ENCODE measurements around the gene PDPR. TPM values are rescaled to one million over a fixed set of nuclear protein-coding genes. Genes with fewer than 3 reads are reported as not detected.
"Not testable (repeated sequence)": the region's sequence is repeated elsewhere in the genome, so short reads cannot be mapped to it uniquely, and the experiment has no call there.

The PDPR gene
- total RNA-seq, result 6.8 and 9.5 TPM in 2 replicates

GRCh38 chr16:70113982-70114826, at the start of gene PDPR:
Gene PDPR (plus strand): TSS chr16:70114332. CDS start chr16:70120493, 6,161 bp downstream.
- not testable (repeated sequence) for DNase-seq (ENCODE audit: low read depth)

GRCh38 chr16:70064841-70065370, 49.2 kb upstream of the PDPR start:
- peak overlapping the region; percentile 70 for H3K4me3 ChIP-seq (ENCODE audit: low read depth, low read length)
- DNase-seq (ENCODE audit: low read depth), result not testable (repeated sequence)

More at GRCh38 chr16:70113982-70114826, at the start of gene PDPR:
- H3K4me3 ChIP-seq (ENCODE audit: low read depth, low read length), result peak within 1 kb of the TSS; percentile 63

- DNase-seq (ENCODE audit: low read depth), result not testable (repeated sequence)
These were observed 48.8 kb upstream of the PDPR start for GRCh38 chr16:70065376-70065745.

GRCh38 chr16:70065746-70066658, 48.1 kb upstream of the PDPR start:
- peak overlapping the region; percentile 70 for H3K4me3 ChIP-seq (ENCODE audit: low read depth, low read length)
- DNase-seq (ENCODE audit: low read depth), result not testable (repeated sequence)

More at GRCh38 chr16:70065376-70065745, 48.8 kb upstream of the PDPR start:
- H3K4me3 ChIP-seq (ENCODE audit: low read depth, low read length), result peak overlapping the region; percentile 70

- not testable (repeated sequence) for DNase-seq (ENCODE audit: low read depth)
- H3K4me3 ChIP-seq (ENCODE audit: low read depth, low read length), result peak overlapping the region; percentile 70
These were observed 47.4 kb upstream of the PDPR start for GRCh38 chr16:70066751-70067150.

- DNase-seq (ENCODE audit: low read depth); H3K4me3 ChIP-seq (ENCODE audit: low read depth, low read length): not testable (repeated sequence)
These were observed 35.1 kb upstream of the PDPR start for GRCh38 chr16:70079081-70079480.

GRCh38 chr16:70081219-70081618, 32.9 kb upstream of the PDPR start:
- DNase-seq (ENCODE audit: low read depth); H3K4me3 ChIP-seq (ENCODE audit: low read depth, low read length): not testable (repeated sequence)

- not testable (repeated sequence) for DNase-seq (ENCODE audit: low read depth); H3K4me3 ChIP-seq (ENCODE audit: low read depth, low read length)
These were observed 30.2 kb upstream of the PDPR start for GRCh38 chr16:70083931-70084330.

GRCh38 chr16:70088160-70088559, 26.0 kb upstream of the PDPR start:
- not testable (repeated sequence) for DNase-seq (ENCODE audit: low read depth); H3K4me3 ChIP-seq (ENCODE audit: low read depth, low read length)

GRCh38 chr16:70088877-70089276, 25.3 kb upstream of the PDPR start:
- not testable (repeated sequence) for DNase-seq (ENCODE audit: low read depth); H3K4me3 ChIP-seq (ENCODE audit: low read depth, low read length)

- H3K4me3 ChIP-seq (ENCODE audit: low read depth, low read length); DNase-seq (ENCODE audit: low read depth): not testable (repeated sequence)
These were observed 24.8 kb upstream of the PDPR start for GRCh38 chr16:70089289-70089688.

GRCh38 chr16:70091104-70091503, 23.0 kb upstream of the PDPR start:
- not testable (repeated sequence) for H3K4me3 ChIP-seq (ENCODE audit: low read depth, low read length); DNase-seq (ENCODE audit: low read depth)

GRCh38 chr16:70094096-70094495, 20.0 kb upstream of the PDPR start:
- not testable (repeated sequence) for DNase-seq (ENCODE audit: low read depth); H3K4me3 ChIP-seq (ENCODE audit: low read depth, low read length)

- not testable (repeated sequence) for DNase-seq (ENCODE audit: low read depth); H3K4me3 ChIP-seq (ENCODE audit: low read depth, low read length)
These were observed 4.4 kb upstream of the PDPR start for GRCh38 chr16:70109583-70110279.

GRCh38 chr16:70112162-70112561, 2.0 kb upstream of the PDPR start:
- DNase-seq (ENCODE audit: low read depth); H3K4me3 ChIP-seq (ENCODE audit: low read depth, low read length): not testable (repeated sequence)

- peak overlapping the region; percentile 63 for H3K4me3 ChIP-seq (ENCODE audit: low read depth, low read length)
- not testable (repeated sequence) for DNase-seq (ENCODE audit: low read depth)
These were observed 542 bp upstream of the PDPR start for GRCh38 chr16:70113599-70113981.

GRCh38 chr16:70118354-70118753, 4.2 kb downstream of the PDPR start:
- H3K4me3 ChIP-seq (ENCODE audit: low read depth, low read length); DNase-seq (ENCODE audit: low read depth): not testable (repeated sequence)

GRCh38 chr16:70118776-70119175, 4.6 kb downstream of the PDPR start:
- not testable (repeated sequence) for H3K4me3 ChIP-seq (ENCODE audit: low read depth, low read length)

GRCh38 chr16:70120398-70120797, 6.3 kb downstream of the PDPR start:
- DNase-seq (ENCODE audit: low read depth); H3K4me3 ChIP-seq (ENCODE audit: low read depth, low read length): not testable (repeated sequence)

More at GRCh38 chr16:70118776-70119175, 4.6 kb downstream of the PDPR start:
- DNase-seq (ENCODE audit: low read depth), result not testable (repeated sequence)

All from epithelial cell of proximal tubule (primary cell).